Umbilical cord (tissue), 2 donors: ENCODE results near the gene ERC1. TPM values are rescaled to one million over a fixed set of nuclear protein-coding genes. Genes with fewer than 3 reads are reported as not detected.
"Not testable (repeated sequence)": the region's sequence is repeated elsewhere in the genome, so short reads cannot be mapped to it uniquely, and the experiment has no call there.

Experiments
- DNase-seq: peaks from one replicate; pipeline ENCODE4 v3.0.0-alpha.2; 2015; ENCODE audit warnings: low spot score
- total RNA-seq: library from RNA; depleted of rRNA; stranded (reverse); fragments of >200 nt; gene quantifications from one replicate; pipeline ENCODE4 v1.2.3, GENCODE V29; 2014; ENCODE audit warnings: low replicate concordance; ENCODE audit not compliant: insufficient read depth

ERC1 gene
- total RNA-seq, 1 donor from 2014 or later, result 124 TPM

DNA sequence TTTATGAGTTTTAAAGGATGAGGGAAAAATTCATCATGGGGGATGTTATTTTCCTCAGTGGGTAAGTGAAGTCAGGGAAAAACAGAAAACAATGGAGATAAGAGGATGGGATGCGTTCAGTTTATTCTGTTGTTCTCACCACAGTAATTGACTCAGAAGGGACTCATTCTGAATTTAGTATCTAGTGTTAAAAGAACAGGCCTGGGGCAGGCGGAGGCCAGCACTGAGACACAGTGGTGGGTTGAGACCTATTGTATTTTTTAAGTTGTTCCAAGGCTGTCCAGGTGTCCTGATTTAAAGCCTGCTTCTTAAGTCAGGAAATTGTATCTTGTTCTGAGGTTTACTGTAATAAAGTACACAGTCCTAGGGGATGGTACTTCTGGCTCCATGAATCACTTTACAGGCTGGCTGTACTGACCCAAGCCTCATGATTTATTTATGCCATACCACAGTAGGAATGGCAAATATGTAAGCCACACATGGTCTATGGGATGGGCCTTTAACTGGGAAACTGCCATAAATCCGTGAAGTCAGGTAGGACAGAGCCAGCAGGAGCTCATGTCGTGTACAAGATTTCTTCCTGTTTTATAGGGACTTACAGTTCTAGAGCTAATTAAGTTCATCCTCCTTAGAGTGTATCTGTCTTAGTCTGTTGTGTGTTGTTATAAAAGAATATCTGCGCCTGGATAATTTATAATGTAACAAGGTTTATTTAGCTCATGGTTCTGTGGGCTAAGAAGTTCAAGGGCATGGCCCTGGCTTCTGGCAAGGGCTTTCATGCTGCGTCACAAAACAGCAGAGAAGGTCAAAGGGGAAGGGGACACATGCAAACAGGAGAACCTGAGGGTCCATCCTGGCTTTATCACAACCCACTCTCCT, 359.3 kb downstream of the ERC1 start:
- peak; percentile 66 for DNase-seq

DNA sequence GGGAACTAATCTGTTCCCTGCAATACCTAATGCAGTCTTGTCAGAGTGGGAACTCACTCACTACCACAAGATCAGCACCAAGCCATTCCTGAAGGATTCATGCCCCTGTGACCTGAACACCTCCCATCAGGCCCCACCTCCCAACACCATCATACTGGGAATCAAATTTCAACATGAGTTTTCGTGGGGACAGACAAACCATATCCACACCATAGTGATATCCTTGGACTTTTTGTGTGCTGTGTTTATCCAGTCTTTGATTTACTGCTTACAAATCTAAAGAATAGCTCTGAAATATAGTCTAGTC, 359.9 kb downstream of the ERC1 start:
- no peak for DNase-seq

DNA sequence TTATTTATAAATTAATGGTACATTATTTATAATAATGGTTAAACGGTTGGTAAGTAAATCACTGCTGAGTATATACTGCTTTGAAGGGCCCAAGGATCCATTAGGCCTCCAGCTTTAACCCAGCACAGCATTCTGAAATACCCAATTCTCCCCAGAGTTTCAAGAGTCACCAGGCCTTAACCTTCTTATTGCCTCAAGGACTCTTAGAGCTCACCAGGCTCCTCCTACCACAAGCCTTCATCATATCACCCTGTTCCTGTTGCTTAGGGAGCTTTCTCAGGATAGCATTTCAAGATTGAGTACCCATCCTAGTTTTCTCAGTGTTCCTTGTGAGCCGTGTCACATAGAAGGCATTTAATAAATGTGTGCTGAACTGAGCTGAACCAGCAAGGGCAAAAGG, 360.9 kb downstream of the ERC1 start:
- DNase-seq, result no peak

DNA sequence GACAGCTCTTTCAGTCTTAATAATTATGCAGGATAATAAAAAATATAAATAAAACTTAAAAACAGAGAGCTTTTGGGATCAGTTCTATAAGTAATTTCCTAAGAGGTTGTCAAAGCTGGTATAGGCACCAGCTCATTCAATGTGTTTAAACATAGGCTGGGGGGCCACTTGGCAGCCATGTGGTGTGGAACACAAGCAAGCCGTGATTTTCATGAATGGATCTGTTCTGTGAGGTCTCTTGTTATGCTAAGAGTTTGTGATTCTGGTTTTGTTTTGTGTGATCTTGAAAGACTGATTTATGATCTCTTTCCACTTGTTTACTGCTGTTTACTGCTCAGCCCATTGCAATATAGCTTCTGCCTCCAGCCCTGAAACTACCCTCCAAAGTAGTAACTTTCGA, 362.4 kb downstream of the ERC1 start:
- DNase-seq, result no peak

DNA sequence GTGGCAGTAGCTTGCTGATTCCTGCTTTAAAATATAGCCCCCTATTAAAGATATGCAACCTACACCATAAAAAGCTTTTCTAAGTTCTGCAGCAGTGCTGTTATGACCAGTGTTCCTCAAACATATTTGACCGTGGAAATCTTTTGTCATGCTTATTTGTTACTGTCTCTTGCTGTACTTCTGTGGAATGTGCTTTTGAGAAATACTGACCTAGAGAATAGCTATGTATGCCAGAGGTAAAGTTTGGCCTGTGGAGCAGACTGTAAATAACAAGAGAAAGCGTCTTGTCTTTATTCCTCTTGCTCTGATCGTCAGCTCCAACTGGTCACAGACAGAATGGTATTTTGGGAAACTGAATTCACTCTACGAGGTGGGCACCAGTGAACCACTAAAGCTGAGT, 364.4 kb downstream of the ERC1 start:
- no peak for DNase-seq

DNA sequence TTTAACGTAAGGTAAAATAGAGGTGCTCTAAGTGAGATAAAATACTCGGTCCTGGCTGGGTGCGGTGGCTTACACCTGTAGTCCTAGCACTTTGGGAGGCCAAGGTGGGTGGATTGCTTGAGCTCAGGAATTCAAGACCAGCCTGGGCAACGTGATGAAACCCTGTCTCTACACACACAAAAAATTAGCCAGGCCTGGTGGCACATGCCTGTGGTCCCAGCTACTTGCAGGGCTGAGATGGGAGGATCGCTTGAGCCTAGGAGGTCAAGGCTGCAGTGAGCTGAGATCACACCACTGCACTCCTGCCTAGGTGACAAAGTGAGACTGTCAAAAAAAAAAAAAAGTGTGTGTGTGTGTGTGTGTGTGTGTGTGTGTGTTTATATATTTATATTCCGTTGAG, 364.8 kb downstream of the ERC1 start:
- not testable (repeated sequence) for DNase-seq

DNA sequence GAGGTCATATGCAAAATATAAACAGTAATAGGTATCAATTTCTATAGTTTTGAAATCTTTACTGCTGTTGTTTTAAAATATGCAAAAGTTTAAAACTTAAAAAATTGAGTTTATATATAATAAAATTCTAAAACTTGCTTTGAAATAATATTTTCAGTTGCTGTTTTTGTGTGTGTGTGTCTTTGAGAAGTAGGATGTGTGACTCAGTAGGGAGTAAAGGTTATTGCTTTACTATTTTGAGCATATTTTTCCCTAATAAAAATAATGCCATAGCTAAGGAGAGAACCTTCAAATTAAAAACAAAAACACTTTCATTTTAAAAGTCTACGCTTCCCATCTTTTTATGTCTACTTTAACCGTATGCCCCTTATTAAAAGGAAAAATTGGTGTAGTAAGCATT, 365.3 kb downstream of the ERC1 start:
- DNase-seq, result no peak

DNA sequence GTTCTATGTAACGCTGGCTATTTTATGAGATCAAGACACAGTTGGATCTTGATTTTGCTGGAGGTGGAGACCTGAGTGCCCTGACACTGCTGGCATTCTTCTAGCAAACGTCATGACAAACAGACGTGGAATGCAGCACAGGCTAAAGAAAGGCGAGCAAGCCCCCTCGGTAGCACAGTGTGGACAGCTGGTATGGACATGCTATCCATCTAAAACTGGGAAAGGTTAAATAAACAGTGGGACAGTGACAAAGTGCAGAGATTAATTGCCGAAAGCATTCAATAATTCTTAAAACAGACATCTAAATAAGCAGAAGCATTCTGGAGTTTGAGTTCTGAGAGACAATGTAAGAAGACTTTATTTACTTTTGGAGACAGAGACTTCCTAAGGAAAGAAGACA, 366.1 kb downstream of the ERC1 start:
- DNase-seq, result peak; percentile 80

DNA sequence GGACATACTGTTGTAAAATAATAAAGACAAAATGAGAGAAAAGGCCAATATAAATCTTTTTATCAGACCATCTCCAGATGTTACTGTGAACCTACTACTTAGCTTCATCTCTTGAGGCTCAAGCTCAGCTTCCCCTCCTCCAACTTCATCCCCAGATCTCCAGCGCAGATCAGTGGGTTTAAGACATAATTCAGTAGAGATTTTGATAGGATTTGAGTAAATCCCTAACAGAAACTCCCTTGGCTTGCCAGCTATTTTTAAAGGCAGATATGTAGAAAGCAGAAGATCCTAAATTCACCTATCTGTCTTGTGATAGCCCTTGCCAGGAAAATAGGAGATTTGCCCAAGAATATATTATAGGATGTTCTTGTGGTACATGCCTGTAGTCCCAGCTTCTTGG, 366.7 kb downstream of the ERC1 start:
- DNase-seq, result peak; percentile 96

DNA sequence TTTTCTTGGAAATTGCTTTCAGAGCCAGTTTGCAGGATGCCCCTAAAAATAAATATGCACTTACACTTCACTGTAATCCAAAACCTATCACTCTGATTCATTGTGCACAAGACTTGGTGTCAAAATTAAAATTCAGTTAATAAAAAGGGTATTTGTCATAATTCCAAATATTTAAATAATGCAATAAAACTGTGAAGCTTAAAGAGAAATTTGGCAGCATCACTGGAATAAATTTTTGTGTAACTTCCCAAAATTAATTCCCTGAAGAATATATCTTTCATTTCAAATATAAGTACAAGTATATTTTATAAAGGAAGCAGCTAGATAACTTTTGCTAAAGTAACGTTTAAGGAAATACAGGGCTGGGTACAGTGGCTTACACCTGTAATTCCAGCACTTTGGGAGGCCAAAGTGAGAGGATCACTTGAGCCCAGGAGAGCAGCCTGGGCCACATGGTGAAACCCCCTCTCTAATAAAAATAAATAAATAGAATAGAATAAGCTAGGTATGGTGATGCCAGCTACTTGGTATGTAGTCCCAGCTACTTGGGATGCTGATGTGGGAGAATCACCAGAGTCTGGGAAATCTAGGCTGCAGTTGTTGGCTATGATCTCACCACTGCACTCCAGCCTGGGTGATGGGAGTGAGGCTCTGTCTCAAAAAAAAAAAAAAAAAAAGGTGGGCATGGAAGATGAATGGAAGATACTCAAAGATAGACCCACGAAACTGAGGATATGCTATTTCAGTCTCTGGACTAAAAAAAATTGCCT, 369.6 kb downstream of the ERC1 start:
- peak; percentile 68 for DNase-seq

DNA sequence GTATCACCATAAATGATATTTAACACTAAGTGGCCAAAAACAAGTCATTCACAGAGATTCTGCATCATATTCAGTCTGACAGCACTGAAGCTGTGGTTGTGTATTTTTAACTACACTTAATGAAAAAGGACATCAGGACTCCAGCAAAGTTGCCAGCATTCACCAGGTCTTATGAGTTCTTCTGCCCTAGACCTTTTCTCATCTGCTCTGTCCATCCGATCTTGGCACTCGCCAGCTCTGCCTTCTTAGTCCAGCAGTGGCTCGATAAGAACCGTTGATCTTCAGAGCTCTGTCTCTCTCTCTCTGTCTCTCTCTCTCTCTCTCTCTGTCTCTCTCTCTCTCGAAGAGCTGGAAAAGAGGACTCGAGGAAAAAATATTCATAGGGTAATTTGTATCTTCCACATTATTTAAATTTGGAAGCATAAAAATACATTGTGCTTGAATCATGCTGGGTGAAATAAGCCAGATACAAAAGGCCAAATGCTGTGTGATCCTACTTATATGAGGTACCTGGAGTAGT, 371.2 kb downstream of the ERC1 start:
- peak; percentile 74 for DNase-seq

DNA sequence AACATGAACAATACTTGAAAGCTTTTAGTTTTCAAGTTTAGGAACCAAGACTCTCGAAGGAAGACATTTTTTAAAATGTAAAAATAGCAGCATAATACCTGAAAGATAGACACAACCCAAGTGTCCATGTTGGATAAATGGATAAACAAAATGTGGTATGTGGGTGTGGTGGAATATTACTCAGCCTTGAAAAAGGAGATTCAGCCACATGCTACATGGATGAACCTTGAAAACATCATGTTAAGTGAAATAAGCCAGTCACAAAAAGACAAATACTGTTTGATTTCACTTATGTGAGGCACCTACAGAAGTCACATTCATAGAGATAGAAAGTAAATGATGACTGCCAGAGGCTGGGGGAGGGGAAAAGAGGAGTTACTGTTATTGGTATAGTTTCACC, 374.7 kb downstream of the ERC1 start:
- no peak for DNase-seq

DNA sequence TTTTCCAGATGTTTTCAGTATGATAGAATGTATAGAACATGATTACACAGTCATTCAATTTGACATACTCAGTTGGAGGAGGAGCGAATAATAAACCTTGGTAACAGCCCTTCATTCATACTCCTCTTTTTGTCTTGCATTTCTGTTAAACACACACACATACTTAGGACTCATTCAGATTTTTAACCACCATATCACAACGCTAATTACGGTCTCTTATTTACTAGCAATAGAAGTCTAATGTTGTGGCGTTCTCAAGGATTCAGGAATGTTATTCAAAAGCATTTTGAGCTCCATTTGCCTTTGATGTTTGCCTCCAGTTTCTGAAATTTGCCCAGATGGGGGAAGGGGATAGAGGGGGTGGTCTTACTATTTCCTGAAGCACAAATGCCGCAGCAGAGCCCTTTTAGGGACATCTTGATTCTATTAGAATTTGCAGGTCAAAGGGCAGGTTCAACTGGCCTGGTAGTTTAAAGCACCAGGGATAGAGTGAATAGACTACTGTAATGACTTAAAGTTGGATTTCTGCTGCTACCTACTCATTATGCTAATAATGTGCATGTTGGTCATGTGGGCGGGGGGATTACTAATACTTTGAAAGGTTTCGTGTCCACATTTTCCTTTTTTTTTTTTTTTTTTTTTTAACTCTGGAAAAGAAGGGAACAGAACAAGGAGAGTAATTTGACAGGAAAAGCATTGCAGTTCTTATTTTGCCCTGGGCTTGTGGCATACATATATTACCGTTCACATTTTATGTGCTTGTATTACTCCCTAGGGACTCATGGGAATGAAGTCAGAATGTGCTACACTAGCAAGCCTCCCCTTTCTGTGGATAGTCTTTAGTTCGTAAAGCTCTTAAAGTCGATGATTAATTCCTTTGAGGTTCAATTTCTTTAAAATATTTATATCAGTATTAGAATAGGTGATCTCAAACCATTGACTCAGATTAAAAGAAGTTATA, 376.6 kb downstream of the ERC1 start:
- DNase-seq, result peak; percentile 51

DNA sequence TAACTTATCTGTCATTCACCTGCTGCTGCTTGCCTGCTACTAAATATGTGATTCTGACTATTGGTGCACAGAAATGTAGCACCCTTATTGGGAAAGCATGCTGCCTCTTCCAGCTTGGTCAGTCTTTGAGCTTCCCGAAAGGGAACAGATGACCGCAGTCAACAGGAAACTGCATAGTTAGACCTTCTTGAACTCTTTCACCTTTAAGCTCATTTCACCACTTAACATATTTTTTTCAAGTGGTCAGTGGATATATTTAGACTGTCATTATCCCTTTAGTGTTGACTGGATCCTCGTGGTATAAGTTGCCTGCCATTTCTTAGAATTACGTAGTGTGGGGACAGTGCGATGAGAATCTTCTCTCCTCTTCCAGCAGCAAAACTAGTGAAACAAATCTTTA, 378.4 kb downstream of the ERC1 start:
- DNase-seq, result no peak

DNA sequence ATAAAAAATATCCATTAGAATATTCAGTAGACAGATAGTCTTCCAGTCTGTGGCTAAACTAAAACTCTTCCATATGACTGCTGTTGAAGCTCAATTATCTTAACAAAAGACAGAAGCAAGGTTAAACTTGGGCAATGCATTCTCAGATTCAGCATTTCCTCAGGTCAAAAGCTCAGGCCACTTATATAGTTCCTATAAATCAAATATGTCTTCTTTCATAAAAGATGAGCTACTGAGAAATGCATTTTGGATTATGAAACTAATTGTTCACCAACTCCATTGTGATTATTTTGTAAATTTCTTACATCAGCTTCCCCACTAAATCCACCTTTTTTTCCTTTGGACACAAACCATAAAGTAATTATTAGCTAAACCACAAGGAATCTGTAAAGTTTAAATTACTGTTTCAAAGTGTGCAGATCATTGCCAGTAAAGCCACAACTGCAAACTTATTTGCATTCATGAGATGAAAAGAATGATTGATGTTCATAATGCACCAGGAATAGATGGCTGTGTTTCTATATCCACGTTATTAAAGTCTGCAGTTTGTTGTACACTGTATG, 379.0 kb downstream of the ERC1 start:
- DNase-seq, result no peak

DNA sequence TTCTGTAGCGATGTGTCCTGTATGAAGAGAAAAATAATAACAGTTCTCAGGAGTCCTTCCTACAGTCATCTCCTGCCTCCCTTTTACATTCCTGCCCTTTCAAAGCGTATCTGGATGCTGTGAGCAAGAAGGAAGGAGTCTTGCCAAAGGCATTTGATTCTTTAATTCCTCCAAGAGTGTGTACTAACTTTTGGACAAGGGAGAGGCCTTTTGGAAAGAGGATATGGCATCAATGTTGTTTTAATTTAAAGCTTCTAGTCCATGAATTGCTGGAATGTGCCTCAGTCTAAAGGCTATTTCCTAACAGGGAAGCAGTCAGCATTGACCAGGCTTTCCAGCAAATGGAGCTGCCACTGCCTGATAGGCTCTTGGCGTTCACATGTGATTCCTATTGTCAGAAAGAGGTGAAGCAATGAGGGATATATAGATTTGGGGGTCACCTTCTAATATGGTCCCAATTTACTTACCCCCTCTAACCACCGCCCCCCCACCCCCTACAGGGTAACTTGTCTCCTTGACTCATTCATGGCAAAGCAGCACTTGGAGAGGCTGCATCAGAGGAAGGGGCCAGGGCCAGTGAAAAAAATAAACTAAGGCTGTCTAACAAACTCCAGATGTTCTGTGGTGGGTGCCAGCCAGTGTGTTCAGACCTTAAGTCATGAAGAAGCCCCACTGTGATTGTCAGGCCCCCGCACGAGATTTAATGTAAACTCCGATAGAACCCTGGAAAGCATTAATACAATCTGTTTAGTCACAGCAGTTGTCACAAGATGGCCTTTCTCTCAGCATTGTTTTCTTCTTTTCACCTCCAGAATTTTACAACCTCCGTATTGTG, 383.1 kb downstream of the ERC1 start:
- peak; percentile 91 for DNase-seq

DNA sequence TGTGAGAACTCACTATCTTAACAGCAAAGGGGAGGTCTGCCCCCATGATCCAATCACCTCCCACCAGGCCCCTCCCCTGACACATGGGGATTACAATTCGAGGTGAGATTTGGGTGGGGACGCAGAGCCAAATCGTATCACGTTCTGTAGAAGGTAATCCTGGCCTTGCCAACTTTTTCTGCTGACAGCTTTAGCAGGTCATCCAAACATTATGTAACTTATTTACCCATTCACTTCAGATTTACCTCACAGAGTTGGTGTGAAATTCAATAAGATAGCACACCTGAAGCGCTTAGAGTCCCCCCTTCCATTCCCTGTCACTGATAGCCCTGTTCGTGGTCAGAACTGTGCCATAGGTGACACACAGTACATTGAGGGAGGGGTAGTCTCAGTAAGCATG, 384.3 kb downstream of the ERC1 start:
- no peak for DNase-seq

DNA sequence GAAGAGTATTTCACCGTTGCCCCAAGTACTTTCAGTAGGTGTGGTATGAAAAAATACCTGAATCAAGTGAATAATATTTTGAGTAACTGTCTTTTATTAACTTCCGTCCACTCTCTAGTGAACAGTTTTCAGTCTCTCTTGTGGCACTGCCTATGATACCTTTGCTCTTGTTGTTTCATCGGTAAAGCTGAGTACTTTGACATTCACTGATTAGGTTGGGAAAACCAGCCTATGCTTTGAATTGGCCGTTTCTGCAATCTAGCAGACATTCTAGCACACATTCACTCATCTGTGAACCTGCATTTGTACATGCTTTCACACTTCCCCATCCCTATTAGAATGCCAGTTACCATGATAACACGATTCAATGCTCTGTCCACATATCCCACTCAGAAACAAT, 386.1 kb downstream of the ERC1 start:
- no peak for DNase-seq

DNA sequence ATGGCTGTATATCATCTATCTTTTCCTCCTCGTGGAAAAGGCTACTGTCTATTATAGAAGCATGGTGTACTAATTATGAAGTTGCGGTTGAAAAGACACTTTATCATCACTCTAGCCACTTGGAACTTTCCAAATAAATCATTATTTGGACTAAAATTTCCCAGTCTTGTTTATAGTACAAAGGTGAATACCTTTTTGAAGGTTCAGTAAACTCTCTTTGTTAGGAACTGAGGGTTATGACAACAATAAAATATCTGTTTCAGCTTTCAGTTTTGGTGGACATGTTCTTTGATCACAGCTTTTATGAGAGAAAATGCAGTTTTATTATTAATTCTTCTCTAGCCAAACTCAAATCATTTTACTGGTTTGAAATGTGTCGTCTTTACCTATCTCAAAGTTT, 386.7 kb downstream of the ERC1 start:
- no peak for DNase-seq

DNA sequence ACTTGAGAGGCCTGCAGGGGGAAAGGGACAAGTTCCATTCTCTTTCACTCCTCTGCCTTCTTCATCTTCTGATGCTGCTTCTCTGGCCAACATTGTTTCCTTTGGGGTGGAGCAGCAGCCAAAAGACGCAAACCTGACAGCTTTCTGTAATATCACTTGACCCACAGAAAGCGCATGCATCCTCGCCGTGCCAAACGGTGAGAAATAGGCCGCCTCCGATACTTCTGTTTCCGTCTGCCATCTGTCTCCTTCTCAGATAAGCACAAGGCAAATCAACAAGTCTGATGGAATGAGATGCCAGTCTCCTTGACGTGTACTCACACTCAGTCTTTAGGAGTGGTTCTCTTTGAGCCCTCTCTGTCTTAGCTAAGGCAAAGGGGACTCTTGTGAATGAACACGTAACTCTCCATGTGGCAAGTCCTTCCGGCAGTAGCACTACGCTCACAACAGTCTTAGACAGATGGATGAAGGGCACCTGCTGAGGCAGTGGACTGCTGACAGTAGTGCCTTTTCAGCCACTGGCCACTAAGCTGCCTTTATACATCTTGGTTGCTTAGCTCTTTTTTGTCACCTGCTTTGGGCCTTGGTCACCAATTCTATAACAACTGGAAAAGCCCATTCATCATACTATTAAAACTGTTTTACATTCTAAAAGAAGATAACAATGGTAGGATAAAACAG, 389.3 kb downstream of the ERC1 start:
- DNase-seq, result no peak
